KOPT-K1 (cell line): ENCODE data around the gene PPM1J.
"Not testable (repeated sequence)": the region's sequence is repeated elsewhere in the genome, so short reads cannot be mapped to it uniquely, and the experiment has no call there.

Experiments
- H3K27ac ChIP-seq: fragments of 200-600 bp; sonication (generic); 2 replicates; pipeline ENCODE4 v1.5.1; 2016; ENCODE audit warnings: antibody characterized with exemption, mild to moderate bottlenecking, low read depth, low read length; ENCODE audit not compliant: poor library complexity, severe bottlenecking
- H3K36me3 ChIP-seq: fragments of 200-600 bp; sonication (generic); 2 replicates; pipeline ENCODE4 v1.5.1; 2017; ENCODE audit warnings: antibody characterized with exemption, mild to moderate bottlenecking, low read length, moderate library complexity; ENCODE audit not compliant: insufficient read depth
- H3K9me3 ChIP-seq: fragments of 200-600 bp; sonication (generic); 2 replicates; pipeline ENCODE4 v1.5.1; 2017; ENCODE audit warnings: antibody characterized with exemption, low read length, mild to moderate bottlenecking; ENCODE audit not compliant: insufficient read depth, poor library complexity, severe bottlenecking

PPM1J gene

GRCh38 chr1:112715264-112716053 lies at the start of gene PPM1J:
Gene PPM1J, minus strand, starts transcription at chr1:112715332. Its CDS starts 31 bp downstream, at chr1:112715301.
- Histone ChIP-seq H3K9me3 (no peaks in the 10 kb centered on the region), H3K36me3 (no peaks in the 10 kb centered on the region), H3K27ac (no peak within 1 kb of the TSS)

- no peaks in the 10 kb centered on the region for H3K9me3 ChIP-seq
- no peak overlapping the region for H3K27ac ChIP-seq
- no peaks in the 10 kb centered on the region for H3K36me3 ChIP-seq
Observed at GRCh38 chr1:112762541-112763500, 47.7 kb upstream of the PPM1J start.

- H3K9me3 ChIP-seq, result no peaks in the 10 kb centered on the region
- no peak overlapping the region for H3K27ac ChIP-seq
- no peaks in the 10 kb centered on the region for H3K36me3 ChIP-seq
Observed at GRCh38 chr1:112761714-112762480, 46.8 kb upstream of the PPM1J start.

- Histone ChIP-seq H3K27ac (no peak overlapping the region), H3K36me3 (no peaks in the 10 kb centered on the region), H3K9me3 (no peaks in the 10 kb centered on the region)
Observed at GRCh38 chr1:112759228-112759627, 44.1 kb upstream of the PPM1J start.

GRCh38 chr1:112754116-112754628 lies 39.0 kb upstream of the PPM1J start:
- Histone ChIP-seq H3K9me3 (no peaks in the 10 kb centered on the region), H3K27ac (no peak overlapping the region), H3K36me3 (no peaks in the 10 kb centered on the region)

GRCh38 chr1:112748396-112748795 lies 33.3 kb upstream of the PPM1J start:
- Histone ChIP-seq H3K9me3 (no peaks in the 10 kb centered on the region), H3K36me3 (no peaks in the 10 kb centered on the region), H3K27ac (no peak overlapping the region)

GRCh38 chr1:112744009-112744578 lies 29.0 kb upstream of the PPM1J start:
- Histone ChIP-seq H3K36me3 (no peaks in the 10 kb centered on the region), H3K27ac (no peak overlapping the region), H3K9me3 (peaks cover 6% of the 10 kb centered on the region)

- no peaks in the 10 kb centered on the region for H3K36me3 ChIP-seq
- no peak overlapping the region for H3K27ac ChIP-seq
- peaks cover 11% of the 10 kb centered on the region for H3K9me3 ChIP-seq
Observed at GRCh38 chr1:112743174-112744008, 28.3 kb upstream of the PPM1J start.

- Histone ChIP-seq H3K36me3 (no peaks in the 10 kb centered on the region), H3K9me3 (peaks cover 11% of the 10 kb centered on the region), H3K27ac (no peak overlapping the region)
Observed at GRCh38 chr1:112737573-112737972, 22.4 kb upstream of the PPM1J start.

GRCh38 chr1:112735752-112736151 lies 20.6 kb upstream of the PPM1J start:
- Histone ChIP-seq H3K27ac (no peak overlapping the region), H3K36me3 (no peaks in the 10 kb centered on the region), H3K9me3 (peaks cover 11% of the 10 kb centered on the region)

GRCh38 chr1:112731451-112731850 lies 16.3 kb upstream of the PPM1J start:
- Histone ChIP-seq H3K9me3 (no peaks in the 10 kb centered on the region), H3K36me3 (no peaks in the 10 kb centered on the region), H3K27ac (no peak overlapping the region)

GRCh38 chr1:112729909-112730308 lies 14.8 kb upstream of the PPM1J start:
- Histone ChIP-seq H3K9me3 (no peaks in the 10 kb centered on the region), H3K36me3 (no peaks in the 10 kb centered on the region), H3K27ac (no peak overlapping the region)

- not testable (repeated sequence) for H3K27ac ChIP-seq, H3K9me3 ChIP-seq, H3K36me3 ChIP-seq
Observed at GRCh38 chr1:112729011-112729410, 13.9 kb upstream of the PPM1J start.
